ENCODE measurements around the gene CLDN5. TPM values are rescaled to one million over a fixed set of nuclear protein-coding genes. Genes with fewer than 3 reads are reported as not detected.

Gene CLDN5
- total and polyA plus RNA-seq, 2 donors (not counting 1 experiment from before 2014, with no cell fraction given), result not detected

DNA sequence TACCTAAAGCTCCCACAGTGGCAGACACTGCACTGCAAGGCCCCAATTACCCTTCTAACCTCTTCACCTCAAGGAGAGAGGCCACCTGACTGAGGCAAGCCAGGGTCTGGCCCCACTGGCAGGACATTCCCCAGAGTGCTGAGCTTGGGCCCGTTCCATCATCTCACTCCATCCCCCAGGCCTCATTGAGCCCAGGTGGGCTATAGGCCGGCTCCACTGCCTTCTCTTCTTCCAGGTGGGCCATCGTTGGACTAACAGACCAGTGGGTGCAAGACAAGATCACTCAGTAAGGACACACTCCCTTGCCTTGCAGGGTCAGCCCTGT lies 25.4 kb downstream of the CLDN5 start:
- no peak overlapping the region for H3K27ac Mint-ChIP-seq
- CTCF ChIA-PET, result no interaction called here

DNA sequence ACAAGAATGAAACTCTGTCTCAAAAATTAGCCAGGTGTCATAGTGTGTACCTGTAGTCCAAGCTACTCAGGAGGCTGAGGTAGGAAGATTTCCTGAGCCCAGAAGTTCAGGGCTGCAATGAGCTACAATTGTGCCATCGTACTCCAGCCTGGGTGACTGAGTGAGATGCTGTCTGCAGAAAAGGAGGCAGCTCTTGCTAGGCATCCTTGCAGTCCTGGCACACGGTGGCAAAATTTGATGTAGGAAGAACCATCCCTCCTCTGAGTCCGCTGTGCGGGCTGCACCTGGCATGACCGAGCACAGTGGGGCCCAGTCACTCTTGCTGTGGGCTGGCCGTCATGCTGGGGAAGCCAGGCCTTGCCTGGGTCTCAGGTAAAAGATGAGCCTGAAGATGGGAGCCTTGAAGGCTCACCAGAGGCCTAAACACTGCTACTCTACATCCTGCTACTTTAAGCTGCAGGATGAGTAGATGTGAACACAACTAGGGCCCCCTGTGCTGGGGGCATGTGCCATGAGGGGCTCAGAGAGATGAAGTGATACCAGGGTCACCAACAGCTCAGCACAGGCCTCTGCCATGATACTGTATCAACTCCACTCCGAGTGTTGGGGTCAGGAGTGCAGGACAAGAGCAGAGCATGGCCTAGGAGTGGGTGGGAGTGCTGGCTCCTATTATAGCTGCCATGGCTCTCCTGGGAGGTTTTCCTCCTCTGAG lies 25.9 kb downstream of the CLDN5 start:
- POLR2A ChIA-PET, result no interaction called here
- no peak overlapping the region for H3K4me3 Mint-ChIP-seq

More for the DNA sequence above, 25.4 kb downstream of the CLDN5 start:
- Histone ChIP-seq H4K20me1 (ENCODE audit: control insufficient read depth, insufficient read depth, low read length, poor library complexity, severe bottlenecking) (no peaks in the 10 kb centered on the region), H3K36me3 (replicated peaks in 1 of 2; ENCODE audit: control extremely low read depth in 1 of 2, control insufficient read depth in 1 of 2, extremely low read depth in 1 of 2, insufficient read depth in 2 of 2, low read length in 1 of 2) (no peaks in the 10 kb centered on the region), H2AFZ (ENCODE audit: insufficient read depth, low read depth, low read length, poor library complexity, severe bottlenecking) (no peak overlapping the region), H3K4me1 (ENCODE audit: control insufficient read depth in 2 of 2, insufficient read depth in 2 of 2, low read length in 2 of 2) (no peaks in the 10 kb centered on the region), H3K4me2 (replicated peaks; ENCODE audit: low read depth, low read length, poor library complexity, severe bottlenecking) (no peak overlapping the region), H3K9ac (ENCODE audit: low read length) (no peak overlapping the region), H3K4me3 (ENCODE audit: control extremely low read depth in 1 of 5, extremely low read depth in 1 of 5, insufficient read depth in 1 of 5, low read depth in 2 of 5, low read length in 4 of 5) (no peak overlapping the region), H3K27me3 (replicated peaks in 1 of 4; ENCODE audit: control extremely low read depth in 1 of 4, control insufficient read depth in 3 of 4, insufficient read depth in 4 of 4, low read length in 3 of 4) (no peaks in the 10 kb centered on the region), H3K9me3 (ENCODE audit: control extremely low read depth in 1 of 3, control insufficient read depth in 2 of 3, insufficient read depth in 1 of 3, low read length in 2 of 3) (no peaks in the 10 kb centered on the region), H3K79me2 (ENCODE audit: control insufficient read depth, insufficient read depth, low read length) (no peaks in the 10 kb centered on the region), H3K27ac (ENCODE audit: low read length in 2 of 2) (no peak overlapping the region)
- intact Hi-C loops (cut with micrococcal nuclease), result no loop called here
- no peak for TF ChIP-seq EZH2 (IDR thresholded peaks at IDR 0.05; ENCODE audit: borderline replicate concordance, insufficient read depth, low read depth, low read length, poor library complexity, severe bottlenecking)
- TF ChIP-seq, protein P1, sequence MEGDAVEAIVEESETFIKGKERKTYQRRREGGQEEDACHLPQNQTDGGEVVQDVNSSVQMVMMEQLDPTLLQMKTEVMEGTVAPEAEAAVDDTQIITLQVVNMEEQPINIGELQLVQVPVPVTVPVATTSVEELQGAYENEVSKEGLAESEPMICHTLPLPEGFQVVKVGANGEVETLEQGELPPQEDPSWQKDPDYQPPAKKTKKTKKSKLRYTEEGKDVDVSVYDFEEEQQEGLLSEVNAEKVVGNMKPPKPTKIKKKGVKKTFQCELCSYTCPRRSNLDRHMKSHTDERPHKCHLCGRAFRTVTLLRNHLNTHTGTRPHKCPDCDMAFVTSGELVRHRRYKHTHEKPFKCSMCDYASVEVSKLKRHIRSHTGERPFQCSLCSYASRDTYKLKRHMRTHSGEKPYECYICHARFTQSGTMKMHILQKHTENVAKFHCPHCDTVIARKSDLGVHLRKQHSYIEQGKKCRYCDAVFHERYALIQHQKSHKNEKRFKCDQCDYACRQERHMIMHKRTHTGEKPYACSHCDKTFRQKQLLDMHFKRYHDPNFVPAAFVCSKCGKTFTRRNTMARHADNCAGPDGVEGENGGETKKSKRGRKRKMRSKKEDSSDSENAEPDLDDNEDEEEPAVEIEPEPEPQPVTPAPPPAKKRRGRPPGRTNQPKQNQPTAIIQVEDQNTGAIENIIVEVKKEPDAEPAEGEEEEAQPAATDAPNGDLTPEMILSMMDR (IDR thresholded peaks at IDR 0.05), result no peak
- DNase-seq (no peak), ATAC-seq (ENCODE audit: low read depth) (no peak)
- no peaks in the 10 kb centered on the region for H3K9me3 Mint-ChIP-seq (ENCODE audit: insufficient read depth)
- WGBS (ENCODE audit: insufficient coverage), result 100% methylated on average over 3 of the region's 3 CpGs
- no peak overlapping the region for H3K4me3 Mint-ChIP-seq
- no peaks in the 10 kb centered on the region for H3K4me1 Mint-ChIP-seq
- no peaks in the 10 kb centered on the region for H3K27me3 Mint-ChIP-seq
- POLR2A ChIA-PET, result no interaction called here

More for the DNA sequence above, 25.9 kb downstream of the CLDN5 start:
- 98% methylated on average over 6 of the region's 7 CpGs for WGBS (ENCODE audit: insufficient coverage)
- Histone ChIP-seq H3K27me3 (replicated peaks in 1 of 4; ENCODE audit: control extremely low read depth in 1 of 4, control insufficient read depth in 3 of 4, insufficient read depth in 4 of 4, low read length in 3 of 4) (no peaks in the 10 kb centered on the region), H3K4me2 (replicated peaks; ENCODE audit: low read depth, low read length, poor library complexity, severe bottlenecking) (no peak overlapping the region), H3K27ac (ENCODE audit: low read length in 2 of 2) (no peak overlapping the region), H2AFZ (ENCODE audit: insufficient read depth, low read depth, low read length, poor library complexity, severe bottlenecking) (no peak overlapping the region), H3K36me3 (replicated peaks in 1 of 2; ENCODE audit: control extremely low read depth in 1 of 2, control insufficient read depth in 1 of 2, extremely low read depth in 1 of 2, insufficient read depth in 2 of 2, low read length in 1 of 2) (no peaks in the 10 kb centered on the region), H3K9ac (ENCODE audit: low read length) (no peak overlapping the region), H3K4me1 (ENCODE audit: control insufficient read depth in 2 of 2, insufficient read depth in 2 of 2, low read length in 2 of 2) (no peaks in the 10 kb centered on the region), H3K4me3 (ENCODE audit: control extremely low read depth in 1 of 5, extremely low read depth in 1 of 5, insufficient read depth in 1 of 5, low read depth in 2 of 5, low read length in 4 of 5) (no peak overlapping the region), H4K20me1 (ENCODE audit: control insufficient read depth, insufficient read depth, low read length, poor library complexity, severe bottlenecking) (no peaks in the 10 kb centered on the region), H3K79me2 (ENCODE audit: control insufficient read depth, insufficient read depth, low read length) (no peaks in the 10 kb centered on the region), H3K9me3 (ENCODE audit: control extremely low read depth in 1 of 3, control insufficient read depth in 2 of 3, insufficient read depth in 1 of 3, low read length in 2 of 3) (no peaks in the 10 kb centered on the region)
- H3K27ac Mint-ChIP-seq, result no peak overlapping the region
- intact Hi-C loops (cut with micrococcal nuclease), result no loop called here
- H3K4me1 Mint-ChIP-seq, result no peaks in the 10 kb centered on the region
- TF ChIP-seq EZH2 (IDR thresholded peaks at IDR 0.05; ENCODE audit: borderline replicate concordance, insufficient read depth, low read depth, low read length, poor library complexity, severe bottlenecking), result no peak
- TF ChIP-seq, protein P1 (IDR thresholded peaks at IDR 0.05), result no peak
- DNase-seq (no peak), ATAC-seq (ENCODE audit: low read depth) (no peak)
- no peaks in the 10 kb centered on the region for H3K9me3 Mint-ChIP-seq (ENCODE audit: insufficient read depth)
- CTCF ChIA-PET, result interaction anchor here (1.0 kb wide), 1 partner anchor 132 kb away, joined by 3 read pairs; no protein-coding TSS in a partner anchor
- H3K27me3 Mint-ChIP-seq, result no peaks in the 10 kb centered on the region
